ENCODE data around the gene PLEKHA8.

- TF ChIP-seq CTCF (IDR thresholded peaks at IDR 0.05), result no peak
- TF ChIP-seq EZH2phosphoT487 (IDR thresholded peaks at IDR 0.05), result no peak
- no peak for TF ChIP-seq EZH2 (IDR thresholded peaks at IDR 0.05)
Observed at GRCh38 chr7:30003098-30003497, 25.1 kb upstream of the PLEKHA8 start.
